Endothelial cell (in vitro differentiated cells): ENCODE measurements around the gene BRICD5. TPM values are rescaled to one million over a fixed set of nuclear protein-coding genes. Genes with fewer than 3 reads are reported as not detected.

Source experiments
- DNase-seq: peaks from one replicate; pipeline ENCODE4 v3.0.0; 2021; ENCODE audit warnings: low spot score
- H3K27ac Mint-ChIP-seq: one replicate; pipeline ENCODE4 v1.8.0; 2021; ENCODE audit warnings: mixed read lengths, inconsistent platforms; ENCODE audit not compliant: unreplicated experiment
- H3K27me3 Mint-ChIP-seq: one replicate; pipeline ENCODE4 v1.8.0; 2021; ENCODE audit warnings: mild to moderate bottlenecking, moderate library complexity, mixed read lengths, inconsistent platforms; ENCODE audit not compliant: unreplicated experiment
- H3K36me3 Mint-ChIP-seq: one replicate; pipeline ENCODE4 v1.8.0; 2021; ENCODE audit warnings: mild to moderate bottlenecking, low read depth, mixed read lengths, inconsistent platforms; ENCODE audit not compliant: unreplicated experiment
- H3K4me1 Mint-ChIP-seq: one replicate; pipeline ENCODE4 v1.8.0; 2021; ENCODE audit warnings: mild to moderate bottlenecking, mixed read lengths, inconsistent platforms; ENCODE audit not compliant: unreplicated experiment
- H3K4me3 Mint-ChIP-seq: one replicate; pipeline ENCODE4 v1.8.0; 2021; ENCODE audit warnings: mild to moderate bottlenecking, mixed read lengths, inconsistent platforms; ENCODE audit not compliant: unreplicated experiment
- H3K9me3 Mint-ChIP-seq: one replicate; pipeline ENCODE4 v1.8.0; 2021; ENCODE audit warnings: mixed read lengths, inconsistent platforms; ENCODE audit not compliant: unreplicated experiment
- CTCF ChIP-seq: fragments of 200-600 bp; sonication (generic); IDR thresholded peaks from one replicate; pipeline ENCODE4 v1.5.0; 2021; ENCODE audit warnings: antibody characterized with exemption; ENCODE audit not compliant: unreplicated experiment
- total RNA-seq: library from RNA; stranded (reverse); fragmentation: NEBNext Ultra II Directional; extraction: Animal tissue kit (Norgen Biotek cat#: 25700); gene quantifications from one replicate; pipeline ENCODE4 v1.2.1, GENCODE V29; 2021; ENCODE audit not compliant: unreplicated experiment

The BRICD5 gene
- total RNA-seq, 1 donor from 2014 or later = 21.1 TPM

- peak overlapping the region; percentile 99 for H3K27ac Mint-ChIP-seq
- no peak for TF ChIP-seq CTCF
- peaks cover 20% of the 10 kb centered on the region for H3K4me1 Mint-ChIP-seq
- H3K9me3 Mint-ChIP-seq = no peaks in the 10 kb centered on the region
- H3K36me3 Mint-ChIP-seq = peaks cover 17% of the 10 kb centered on the region
- H3K27me3 Mint-ChIP-seq = peaks cover 5% of the 10 kb centered on the region
- no peak overlapping the region for H3K4me3 Mint-ChIP-seq
- DNase-seq = peak; percentile 85
Observed at GRCh38 chr16:2170080-2170479, 40.6 kb downstream of the BRICD5 start.

DNA sequence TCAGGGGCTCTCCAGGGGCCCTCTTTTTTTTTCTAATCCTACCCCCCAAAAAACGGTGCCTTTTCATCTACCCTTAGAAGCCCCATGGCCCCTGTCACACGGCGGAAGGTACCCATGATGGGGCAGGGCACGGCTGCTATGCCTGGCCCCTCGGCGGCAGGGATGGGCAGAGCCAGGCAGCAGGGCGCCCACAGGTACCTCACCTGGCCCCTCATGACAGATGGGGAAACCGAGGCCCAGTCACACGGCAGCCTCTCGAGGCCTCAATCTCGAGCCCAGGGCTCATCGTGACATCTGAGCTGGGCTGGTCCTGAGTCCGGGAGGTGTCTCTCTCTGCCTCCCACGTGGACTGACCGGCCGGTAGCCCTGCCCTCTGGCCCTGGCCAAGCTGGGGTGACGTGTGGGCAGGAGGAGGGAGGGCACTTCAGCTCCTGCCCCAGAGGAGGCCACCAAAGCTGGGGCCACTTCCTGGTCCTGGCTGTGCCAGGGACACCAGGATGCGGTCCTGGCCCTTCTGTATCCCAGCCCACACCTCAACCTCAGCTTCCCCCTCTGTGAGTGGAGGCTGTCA, 43.5 kb downstream of the BRICD5 start:
- Mint-ChIP-seq H3K36me3 (peaks cover 7% of the 10 kb centered on the region), H3K4me3 (no peak overlapping the region), H3K4me1 (peaks cover 17% of the 10 kb centered on the region)

GRCh38 chr16:2166263-2167067, 44.2 kb downstream of the BRICD5 start:
- Mint-ChIP-seq H3K4me1 (peaks cover 13% of the 10 kb centered on the region), H3K36me3 (peaks cover 7% of the 10 kb centered on the region), H3K4me3 (peak overlapping the region; percentile 65), H3K9me3 (no peaks in the 10 kb centered on the region), H3K27ac (peak overlapping the region; percentile 67), H3K27me3 (no peaks in the 10 kb centered on the region)
- TF ChIP-seq CTCF = no peak
- no peak for DNase-seq

More for the DNA sequence above, 43.5 kb downstream of the BRICD5 start:
- TF ChIP-seq CTCF = no peak
- no peaks in the 10 kb centered on the region for H3K27me3 Mint-ChIP-seq
- DNase-seq = no peak
- H3K9me3 Mint-ChIP-seq = no peaks in the 10 kb centered on the region
- H3K27ac Mint-ChIP-seq = no peak overlapping the region

DNA sequence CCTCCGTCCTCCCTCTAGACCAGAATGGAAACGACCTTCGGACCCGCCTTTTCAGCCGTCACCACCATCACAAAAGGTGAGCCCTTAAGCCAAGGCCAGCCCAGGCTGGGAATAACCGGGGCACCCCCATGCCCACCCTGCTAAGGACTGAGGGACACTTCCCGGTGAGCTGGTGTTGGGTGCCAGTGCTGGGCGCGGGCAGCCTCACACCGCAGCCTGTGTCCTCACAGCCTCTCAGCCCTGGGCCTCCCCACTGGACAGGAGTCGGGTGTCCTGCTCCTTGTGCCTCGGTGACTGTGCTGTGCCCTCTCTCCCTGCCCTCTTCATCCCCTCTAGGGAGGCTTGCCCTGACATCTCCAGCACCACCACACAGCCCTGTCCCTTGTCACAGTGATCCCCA, 44.8 kb downstream of the BRICD5 start:
- Mint-ChIP-seq H3K4me1 (peaks cover 13% of the 10 kb centered on the region), H3K27me3 (no peaks in the 10 kb centered on the region), H3K27ac (peak overlapping the region; percentile 67), H3K36me3 (peaks cover 7% of the 10 kb centered on the region), H3K9me3 (no peaks in the 10 kb centered on the region), H3K4me3 (peak overlapping the region; percentile 65)
- TF ChIP-seq CTCF = no peak
- no peak for DNase-seq
